GM19463 (cell line): ENCODE measurements around the gene KCNF1.
"Not testable (repeated sequence)": the region's sequence is repeated elsewhere in the genome, so short reads cannot be mapped to it uniquely, and the experiment has no call there.

Experiments
- ATAC-seq: cut with Tn5 transposase; IDR thresholded peaks from one replicate; pipeline ENCODE4 v1.9.1; 2021; ENCODE audit warnings: mild to moderate bottlenecking, moderate library complexity; ENCODE audit not compliant: unreplicated experiment

The KCNF1 gene

DNA sequence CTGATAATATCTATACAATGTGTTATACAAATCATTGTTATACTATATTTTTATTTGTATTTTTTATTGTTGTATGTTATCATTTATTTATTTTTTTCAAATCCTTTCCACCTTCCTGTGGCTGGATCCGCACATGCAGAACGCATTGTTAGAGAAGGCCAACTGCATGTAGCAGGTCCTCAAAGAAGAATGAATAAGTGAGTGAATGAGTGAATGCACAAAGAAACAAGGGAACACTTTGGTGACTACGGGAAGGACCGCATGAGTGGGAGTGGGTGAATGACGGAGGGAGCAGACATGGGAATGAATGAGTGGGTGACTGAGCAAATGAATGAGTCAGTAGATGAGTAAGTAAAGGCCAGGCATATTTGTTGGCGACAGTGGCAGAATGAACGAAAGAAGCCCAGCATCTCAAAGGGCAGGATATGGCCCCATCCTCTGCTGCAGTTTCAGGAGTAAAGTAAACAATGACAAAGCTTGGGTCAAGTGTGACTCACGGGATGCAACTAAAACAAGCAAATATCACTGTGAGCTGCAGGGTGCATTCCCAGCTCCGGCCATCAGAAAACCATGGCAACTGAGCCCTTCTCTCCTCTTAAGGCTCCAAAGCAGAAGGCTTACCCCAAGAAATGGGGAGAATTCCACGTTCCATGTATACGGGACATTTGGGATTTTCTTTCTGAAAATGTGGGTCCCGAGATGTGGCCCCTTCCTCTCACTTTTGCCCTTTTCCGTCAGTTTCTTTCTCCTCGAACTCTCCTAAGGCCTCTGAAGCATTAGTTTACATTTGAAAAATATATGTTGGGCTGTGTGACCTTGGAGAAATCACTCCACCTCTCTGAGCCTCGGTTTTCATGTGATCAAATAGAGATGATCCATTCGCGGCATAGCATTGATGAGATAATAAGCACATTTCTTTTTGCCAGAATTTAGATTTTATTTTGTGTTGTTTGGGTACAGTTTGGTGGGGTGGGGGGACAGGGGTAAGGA lies 24.5 kb downstream of the KCNF1 start:
- no peak for ATAC-seq

DNA sequence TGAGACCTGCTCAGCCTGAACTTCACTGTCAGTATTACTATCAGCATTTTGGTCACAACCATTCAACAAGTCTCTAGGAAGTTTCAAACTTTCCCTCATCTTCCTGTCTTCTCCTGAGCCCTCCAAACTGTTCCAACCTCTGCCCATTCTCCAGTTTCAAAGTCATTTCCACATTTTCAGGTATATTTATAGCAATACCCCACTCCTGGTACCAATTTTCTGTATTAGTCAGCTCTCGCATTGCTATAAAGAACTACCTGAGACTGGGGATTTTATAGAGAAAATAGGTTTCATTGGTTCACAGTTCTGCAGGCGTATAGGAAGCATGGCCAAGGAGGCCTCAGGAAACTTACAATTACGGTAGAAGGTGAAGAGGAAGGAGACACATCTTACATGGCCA lies 27.3 kb downstream of the KCNF1 start:
- ATAC-seq: no peak

DNA sequence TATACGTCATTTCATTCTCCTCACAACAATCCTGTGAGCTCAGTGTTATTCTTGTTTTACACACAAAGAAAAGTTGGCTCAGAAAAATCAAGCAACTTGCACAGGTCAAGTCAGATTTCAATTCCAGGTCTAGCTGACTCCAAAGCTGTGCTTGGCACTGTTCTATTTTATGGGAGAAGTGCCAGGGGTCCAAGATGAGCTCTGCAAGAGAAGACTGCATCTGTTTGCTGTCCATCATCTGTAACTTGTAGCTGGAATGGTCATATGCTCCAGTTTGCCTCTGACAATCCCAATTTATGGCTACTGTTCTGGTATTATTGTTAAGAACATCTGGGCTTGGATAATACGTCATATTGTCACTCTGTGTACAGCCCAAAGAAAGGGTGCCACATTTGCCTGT lies 28.9 kb downstream of the KCNF1 start:
- ATAC-seq: no peak

DNA sequence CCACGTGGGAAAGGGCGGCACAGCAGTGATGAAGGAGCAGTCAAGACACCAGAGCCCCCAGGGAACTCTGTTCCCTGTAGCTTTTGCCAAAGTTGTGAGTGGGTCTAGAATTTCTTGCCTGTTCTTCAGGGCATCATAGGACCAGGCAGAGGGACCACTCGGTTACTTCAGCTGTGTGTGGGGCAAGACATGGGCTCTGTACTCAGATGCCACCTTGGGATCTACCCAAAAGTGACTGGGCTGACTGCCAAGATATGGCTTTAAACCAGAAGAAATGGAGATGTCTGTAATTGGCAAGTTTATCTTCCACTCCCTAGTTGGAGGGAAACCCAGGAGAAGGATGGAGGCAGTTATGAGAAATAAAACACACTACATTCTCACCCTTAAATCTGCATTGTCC lies 29.6 kb downstream of the KCNF1 start:
- no peak for ATAC-seq

DNA sequence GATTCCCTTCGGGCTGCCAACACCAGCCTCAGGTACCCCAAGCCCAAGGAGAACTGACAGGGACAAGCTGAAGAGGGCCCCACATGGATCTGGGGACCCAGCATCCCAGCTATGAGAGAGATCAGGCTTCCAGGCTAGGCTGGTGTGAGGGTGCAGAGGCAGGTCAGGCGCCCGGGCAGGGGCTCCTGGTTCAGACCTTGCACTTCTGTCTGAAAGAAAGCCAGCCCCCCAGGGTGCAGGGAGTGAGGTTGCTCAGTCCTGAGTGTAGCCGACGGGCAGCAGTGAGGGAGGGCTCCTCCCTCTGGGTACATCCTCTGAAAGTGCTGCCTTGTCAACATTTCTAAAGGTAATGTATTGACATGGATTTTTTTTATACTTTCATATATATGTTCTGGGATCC lies 33.1 kb downstream of the KCNF1 start:
- no peak for ATAC-seq

DNA sequence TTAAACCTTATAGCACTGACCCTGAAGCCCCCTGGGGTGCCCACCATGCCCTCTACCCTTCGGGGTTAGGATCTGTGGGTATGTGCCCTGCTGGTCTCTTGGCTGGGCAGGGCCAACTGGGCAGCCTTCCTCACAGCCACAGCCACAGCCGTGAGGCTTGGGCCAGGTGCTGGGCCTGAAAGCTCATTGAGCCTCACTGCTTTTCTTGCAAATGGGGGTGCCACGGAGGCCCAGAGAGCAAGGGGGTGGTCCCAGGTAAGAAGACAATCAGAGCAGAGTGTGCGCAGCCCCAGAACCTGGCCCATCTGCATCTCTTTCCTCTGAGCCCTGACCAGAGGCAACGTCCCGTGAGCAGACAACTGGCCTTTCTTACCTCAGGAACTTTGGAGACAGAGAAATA lies 34.7 kb downstream of the KCNF1 start:
- no peak for ATAC-seq

DNA sequence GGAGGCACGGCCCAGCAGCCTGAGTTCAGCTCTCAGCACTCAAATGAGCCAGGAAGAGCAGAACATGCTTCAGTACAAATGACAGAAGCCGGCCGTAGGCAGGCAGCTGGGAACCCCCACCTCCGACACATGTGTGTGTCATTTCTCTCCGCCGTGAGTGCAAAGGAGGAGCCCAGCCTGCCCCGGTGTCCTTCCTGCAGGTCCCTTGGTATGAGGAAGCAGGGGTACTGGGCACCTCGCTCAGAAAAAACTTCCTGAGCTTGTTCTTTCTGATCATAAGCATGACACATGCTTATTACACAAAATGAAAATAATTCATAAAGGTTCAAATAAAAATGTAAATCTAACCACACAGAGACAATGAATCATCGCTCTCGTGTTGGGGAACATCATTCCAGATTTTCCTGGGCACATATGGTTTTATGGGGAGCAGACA lies 35.3 kb downstream of the KCNF1 start:
- no peak for ATAC-seq

DNA sequence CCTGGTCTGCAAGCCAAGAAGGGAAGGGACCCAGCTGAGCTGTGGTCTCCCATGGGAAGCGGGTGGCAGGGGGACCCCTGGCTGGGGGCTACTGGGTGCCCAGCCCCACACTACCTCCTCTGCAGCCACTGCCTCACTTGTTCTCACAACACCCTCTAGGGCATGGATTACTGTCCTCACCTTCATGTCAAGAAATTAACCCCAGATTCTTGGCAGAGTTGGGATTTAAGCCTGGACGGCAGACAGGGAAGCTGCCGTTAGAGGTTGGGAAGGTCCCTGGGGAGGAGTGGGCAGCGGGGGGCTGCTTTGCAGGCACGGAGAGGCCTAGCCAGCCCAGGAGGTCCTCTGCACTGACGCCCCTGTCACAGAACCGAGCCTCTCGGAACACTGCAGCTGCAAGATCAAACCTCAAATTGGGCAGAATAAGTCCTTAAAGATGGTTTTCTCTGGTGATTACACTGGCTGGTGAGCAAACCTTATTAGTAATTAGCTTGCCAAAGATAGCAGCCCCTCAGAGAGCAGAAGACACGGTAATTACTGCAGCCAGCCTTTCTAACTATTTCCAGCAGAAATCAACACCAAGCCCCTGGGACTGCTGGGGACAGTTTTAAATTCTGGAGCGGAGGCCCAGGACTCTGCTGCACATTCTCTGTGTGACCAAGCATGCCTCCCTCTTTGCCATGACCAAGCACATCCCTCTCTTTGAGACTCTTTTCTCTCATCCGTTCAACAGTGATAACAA lies 35.9 kb downstream of the KCNF1 start:
- ATAC-seq: no peak

DNA sequence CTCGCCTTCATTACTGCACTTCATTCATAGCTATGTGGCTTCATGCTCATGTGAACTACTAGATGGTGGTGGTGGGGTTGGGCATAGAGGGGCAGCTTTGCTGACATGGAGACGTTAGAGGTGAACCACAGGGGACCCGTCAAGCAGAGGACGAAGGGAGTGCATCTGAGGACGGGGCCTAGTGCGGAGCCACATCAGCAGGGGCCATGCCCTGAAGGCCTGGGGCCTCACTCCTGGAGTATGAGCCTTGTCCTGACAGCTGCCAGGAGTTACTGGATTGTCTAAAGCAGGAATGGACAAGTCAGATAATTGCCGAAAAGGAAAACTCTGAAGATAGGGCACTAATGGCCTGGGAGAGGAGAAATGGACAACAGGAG lies 36.4 kb downstream of the KCNF1 start:
- no peak for ATAC-seq

DNA sequence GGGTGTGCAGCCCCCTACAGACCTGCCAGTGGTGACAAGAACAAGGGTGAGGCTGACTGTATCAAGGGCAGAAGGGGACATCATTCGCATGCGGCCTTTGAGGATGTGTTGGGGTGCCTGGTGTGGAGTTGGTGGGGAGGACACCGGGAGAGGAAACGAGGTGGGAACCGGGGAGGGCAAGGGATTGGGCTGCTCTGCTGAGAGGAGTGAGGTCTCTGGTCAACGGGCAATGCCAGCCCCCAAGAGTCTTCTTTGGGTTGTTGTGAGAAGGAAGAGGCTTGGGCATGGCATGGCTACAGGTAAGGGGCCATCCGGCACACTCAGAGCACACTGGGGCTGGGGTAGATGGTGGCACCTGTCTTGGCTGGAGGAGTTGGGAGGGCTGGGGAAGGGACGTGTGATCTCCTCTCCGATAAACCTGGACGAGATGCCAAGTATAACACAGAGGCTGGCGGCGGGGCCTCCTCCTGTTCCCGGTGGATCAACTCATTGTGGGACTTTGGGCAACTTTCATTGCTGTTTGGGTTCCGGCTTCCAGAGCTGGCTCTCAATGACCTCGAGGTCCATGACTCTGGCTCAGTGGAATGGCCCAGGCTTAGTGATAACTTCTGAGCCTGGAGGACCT lies 37.0 kb downstream of the KCNF1 start:
- ATAC-seq: no peak

DNA sequence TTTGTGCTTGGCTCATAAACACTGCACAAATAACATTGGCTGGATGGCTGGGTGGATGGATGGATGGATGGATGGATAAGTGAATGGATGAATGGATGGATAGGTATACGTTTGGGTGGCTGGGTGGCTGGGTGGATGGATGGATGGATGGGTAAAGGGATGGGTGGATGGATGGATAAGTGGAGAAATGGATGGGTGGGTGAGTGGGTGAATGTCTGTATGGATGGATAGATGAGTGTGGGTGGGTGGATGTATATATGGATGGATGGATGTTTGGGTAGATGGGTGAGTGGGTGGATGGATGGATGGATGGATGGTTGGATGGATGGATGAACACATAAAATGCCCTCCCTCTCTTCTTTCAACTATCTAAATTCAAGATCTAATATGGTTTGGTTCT lies 38.1 kb downstream of the KCNF1 start:
- ATAC-seq: no peak

DNA sequence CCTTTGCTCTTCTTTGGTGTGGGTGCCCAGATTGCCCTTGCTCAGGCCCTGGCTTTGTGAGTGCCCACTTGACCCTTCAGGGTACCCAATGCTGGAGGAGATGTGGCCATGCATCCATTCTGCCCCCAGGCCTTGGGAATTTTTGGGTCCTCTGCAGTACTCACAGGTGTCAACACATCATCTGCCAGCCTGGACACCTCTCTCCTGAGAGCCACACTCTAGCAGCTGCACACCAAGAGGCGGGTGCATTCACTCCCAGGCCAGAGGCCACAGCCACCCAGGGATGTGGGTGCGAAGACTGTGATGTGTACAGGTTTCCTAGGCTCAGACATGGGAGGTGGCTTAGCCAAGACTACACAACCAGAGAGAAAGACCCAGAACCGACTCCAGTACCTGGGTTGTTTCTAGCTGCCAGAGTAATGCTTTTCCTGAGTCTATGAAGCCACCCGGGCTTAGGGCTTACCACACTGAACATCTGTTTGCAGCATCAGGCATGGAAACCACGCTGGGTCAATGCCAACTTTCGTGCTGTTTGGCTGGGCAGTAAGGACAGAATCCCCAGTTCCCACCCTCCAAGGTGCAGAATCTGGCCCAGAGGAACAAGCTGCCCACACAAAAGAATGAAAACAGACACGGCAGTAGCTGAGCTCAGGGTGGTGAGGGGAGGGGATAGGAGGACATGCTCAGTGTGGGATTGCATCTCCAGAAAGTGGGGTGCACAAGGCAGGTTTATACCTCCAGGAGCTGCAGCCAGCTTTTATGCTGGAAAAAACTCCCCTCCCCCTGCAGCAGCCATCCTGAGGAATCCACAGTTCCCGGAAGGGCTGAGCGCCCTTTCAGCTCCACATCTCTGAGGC lies 40.1 kb downstream of the KCNF1 start:
- no peak for ATAC-seq

DNA sequence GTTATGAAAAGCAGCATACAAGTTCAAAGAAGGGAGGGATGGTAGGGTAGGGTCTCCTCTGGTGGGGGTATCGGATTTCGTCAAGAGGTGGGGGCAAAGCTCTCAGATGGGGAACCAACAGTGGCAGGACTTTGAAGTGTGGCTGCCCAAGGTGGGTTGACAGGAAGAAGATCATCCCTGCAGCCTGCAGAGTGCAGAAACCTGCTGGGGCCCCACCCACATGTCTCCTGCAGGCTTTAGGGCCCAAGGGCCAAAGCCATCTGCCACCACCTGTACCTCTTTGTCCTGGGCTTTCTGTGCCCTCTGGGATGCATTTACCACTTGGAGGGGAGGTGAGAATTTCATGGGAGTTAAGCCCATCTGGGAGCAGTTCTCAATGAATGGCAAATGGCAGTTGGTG lies 42.7 kb downstream of the KCNF1 start:
- ATAC-seq: no peak

DNA sequence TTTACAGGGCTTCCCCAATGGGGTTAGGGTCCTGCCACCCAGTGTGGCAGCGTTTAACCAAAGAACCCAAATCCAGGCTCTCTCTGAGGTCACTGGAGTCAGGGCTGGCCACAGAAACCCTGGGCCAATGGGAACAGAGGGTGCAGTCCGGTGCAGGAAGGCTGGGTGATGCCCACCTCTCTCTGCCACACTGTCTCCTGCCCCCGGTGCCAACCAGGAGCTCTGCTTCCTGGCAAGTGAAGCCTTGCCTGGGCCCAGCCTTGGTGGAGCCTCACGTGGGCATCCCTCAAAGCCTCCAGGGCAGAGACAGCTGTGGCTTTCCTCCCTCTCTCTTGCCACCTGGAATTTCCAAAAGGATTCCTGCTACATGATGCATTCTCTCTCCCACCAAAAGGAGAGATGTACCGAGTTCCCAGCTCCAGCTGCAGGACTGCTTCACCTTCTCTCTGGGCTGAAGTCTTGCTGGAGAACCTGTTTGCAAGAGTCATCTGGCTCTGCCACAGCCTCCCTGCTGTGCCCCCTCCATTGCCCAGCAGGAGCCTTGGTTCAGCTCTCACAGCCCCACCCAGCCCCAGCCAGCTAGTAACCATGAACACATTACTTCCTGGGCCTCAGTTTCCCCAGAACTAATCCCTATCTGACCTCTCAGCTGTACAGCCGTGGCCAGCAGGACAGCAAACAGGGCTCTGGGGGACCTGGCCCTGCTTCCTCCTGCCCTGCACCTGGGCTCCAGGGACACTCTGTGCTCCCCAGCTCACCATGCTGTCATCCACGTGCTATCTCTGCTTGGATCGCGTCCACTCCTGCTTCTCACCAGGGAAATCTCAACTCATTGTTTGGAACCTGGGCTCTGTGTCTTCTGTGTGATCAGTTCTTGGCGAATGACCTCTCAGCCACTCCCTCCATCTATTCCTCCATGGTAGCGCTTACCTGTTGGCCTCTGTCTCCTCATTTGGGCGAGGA lies 43.4 kb downstream of the KCNF1 start:
- no peak for ATAC-seq

DNA sequence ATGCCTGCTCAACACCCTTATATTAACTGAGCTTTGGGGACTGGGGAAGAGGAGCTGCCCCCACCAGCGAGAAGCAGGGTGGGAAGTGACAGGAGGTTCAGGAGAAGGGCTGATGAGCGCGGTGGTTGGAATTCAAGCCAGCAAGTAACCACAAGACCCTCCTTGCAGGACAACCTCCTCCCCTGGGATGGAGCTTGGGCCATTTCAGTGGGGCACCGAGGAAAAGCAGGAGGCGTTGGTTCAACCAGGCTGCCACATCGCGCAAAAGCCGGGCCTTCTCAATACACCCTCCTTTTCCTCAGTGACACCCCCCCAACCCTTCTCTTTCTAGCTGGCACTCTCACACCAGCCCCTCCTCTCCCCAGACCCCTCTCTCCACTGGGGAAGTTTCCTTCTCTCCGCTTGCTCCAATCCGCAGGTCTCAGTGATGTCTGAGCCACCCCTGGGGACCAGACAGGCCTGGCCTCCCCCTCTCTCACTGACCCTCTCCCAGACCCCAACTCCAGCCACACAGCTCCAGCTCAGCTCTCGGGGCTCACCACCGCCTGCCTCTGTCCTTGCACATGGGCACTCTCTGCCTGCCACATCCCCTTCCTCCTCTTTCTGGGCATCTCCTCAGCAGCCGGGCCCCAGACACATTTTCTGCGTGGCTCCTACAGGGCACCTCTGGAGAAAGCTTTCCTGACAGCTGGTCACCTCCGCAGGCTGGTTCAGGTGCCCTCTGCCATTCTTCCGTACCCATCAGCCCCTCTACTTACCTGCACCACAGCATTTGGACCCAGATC lies 44.5 kb downstream of the KCNF1 start:
- no peak for ATAC-seq

DNA sequence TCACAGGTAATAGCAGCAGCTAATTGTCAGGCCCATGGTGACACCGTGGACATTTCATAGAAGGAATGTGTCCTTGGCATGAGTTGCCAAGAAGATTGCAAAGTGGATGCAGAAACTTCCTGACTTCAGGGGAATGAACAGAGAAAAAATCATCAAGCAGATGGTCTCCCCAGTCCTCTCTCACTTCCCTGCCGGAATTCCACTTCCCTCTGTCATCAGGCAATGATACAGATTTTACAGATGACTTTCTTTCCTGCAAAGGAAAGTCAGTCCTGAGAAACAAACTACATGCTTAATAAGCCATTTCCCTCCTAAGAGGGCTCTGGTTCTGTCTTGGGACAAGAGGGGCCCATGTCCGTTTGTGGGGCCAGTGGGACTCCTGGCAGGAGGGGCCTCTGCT lies 45.7 kb downstream of the KCNF1 start:
- ATAC-seq: no peak

DNA sequence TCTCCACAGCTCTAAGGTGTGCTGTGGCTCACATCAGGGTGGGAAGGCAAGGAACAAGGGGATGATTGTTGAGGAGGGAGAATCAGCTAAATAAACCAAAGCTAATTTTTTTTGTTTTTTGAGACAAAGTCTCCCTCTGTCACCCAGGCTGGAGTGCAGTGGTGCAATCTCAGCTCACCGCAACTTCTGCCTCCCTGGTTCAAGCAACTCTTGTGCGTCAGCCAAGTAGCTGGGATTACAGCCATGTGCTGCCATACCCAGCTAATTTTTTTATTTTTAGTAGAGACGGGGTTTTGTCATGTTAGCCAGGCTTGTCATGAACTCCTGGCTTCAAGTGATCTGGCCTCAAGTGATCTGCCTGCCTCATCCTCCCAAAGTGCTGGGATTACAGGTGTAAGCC lies 46.7 kb downstream of the KCNF1 start:
- not testable (repeated sequence) for ATAC-seq

DNA sequence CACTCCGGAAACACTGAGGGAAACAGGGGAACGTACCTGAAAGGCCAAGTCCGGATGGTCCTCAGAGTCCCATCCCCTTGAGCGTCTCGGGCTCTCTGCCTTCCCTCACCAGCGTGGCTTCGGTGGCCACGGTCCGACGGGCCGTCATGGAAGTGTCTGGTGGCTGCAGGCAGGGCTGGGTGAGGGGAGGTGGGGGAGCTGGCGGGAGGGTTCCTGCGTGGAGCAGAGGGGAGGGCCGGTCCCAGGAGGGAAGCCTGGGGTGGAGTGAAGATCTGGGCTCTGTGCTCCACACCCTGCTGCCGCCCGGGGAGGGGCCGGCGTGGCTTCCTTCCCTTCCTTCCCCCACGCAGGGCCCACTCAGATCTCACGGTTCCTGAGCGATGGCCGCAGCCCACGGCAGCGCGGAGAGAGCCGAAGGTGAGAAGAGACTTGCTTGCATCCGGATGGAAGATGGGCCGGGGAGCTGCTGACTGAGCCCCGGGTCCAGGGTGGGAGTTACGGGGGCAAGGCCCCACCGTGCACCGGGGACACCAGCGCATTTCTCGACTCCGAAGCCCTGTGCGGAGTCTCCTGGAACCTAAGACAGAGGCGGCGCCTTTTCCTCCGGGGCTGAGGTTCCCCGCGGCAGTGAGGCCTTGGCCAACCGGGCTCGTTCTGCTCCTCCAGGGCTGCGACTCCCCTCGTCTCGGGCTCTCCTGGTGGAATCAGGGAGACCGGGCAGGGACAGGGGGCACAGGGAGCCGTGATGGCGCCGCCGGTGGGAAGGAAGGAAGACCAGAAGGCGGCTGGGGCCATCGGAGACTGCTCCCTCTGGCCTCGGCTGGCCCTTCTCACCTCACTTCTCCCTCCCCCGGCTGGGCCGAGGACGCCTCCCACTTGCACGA lies 49.1 kb downstream of the KCNF1 start:
- no peak for ATAC-seq
